ENCODE results near the gene N4BP2L1.

Gene N4BP2L1

DNA sequence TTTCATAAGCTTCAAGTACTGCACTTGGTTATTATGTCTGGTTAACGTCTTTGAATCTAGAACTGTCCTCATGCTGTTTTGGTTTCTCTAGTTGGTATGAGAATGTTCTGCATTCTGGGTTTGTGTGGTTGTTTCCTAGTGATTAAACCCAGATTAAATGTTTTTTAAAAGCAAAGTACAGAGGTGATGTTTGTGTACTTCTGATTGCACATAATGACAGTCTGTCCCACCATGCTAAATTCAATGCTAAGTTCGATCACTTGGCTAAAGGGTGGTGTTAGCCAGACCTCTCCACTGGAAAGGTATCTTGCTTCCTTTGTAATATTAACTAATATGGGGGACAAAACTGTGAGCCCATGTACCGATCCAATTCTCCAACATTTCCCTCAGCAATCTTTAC, 14.6 kb downstream of the N4BP2L1 start:
- Mint-ChIP-seq H3K27ac (no peak overlapping the region), H3K36me3 (ENCODE audit: low read depth) (peaks cover 7% of the 10 kb centered on the region), H3K4me1 (peaks cover 20% of the 10 kb centered on the region), H3K9me3 (peaks cover 11% of the 10 kb centered on the region), H3K27me3 (ENCODE audit: low read depth) (peaks cover 4% of the 10 kb centered on the region), H3K4me3 (no peak overlapping the region)
- TF ChIP-seq, protein P1, sequence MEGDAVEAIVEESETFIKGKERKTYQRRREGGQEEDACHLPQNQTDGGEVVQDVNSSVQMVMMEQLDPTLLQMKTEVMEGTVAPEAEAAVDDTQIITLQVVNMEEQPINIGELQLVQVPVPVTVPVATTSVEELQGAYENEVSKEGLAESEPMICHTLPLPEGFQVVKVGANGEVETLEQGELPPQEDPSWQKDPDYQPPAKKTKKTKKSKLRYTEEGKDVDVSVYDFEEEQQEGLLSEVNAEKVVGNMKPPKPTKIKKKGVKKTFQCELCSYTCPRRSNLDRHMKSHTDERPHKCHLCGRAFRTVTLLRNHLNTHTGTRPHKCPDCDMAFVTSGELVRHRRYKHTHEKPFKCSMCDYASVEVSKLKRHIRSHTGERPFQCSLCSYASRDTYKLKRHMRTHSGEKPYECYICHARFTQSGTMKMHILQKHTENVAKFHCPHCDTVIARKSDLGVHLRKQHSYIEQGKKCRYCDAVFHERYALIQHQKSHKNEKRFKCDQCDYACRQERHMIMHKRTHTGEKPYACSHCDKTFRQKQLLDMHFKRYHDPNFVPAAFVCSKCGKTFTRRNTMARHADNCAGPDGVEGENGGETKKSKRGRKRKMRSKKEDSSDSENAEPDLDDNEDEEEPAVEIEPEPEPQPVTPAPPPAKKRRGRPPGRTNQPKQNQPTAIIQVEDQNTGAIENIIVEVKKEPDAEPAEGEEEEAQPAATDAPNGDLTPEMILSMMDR (IDR thresholded peaks at IDR 0.05; ENCODE audit: unreplicated experiment in 3 of 3), result no peak

- Mint-ChIP-seq H3K4me1 (peaks cover 20% of the 10 kb centered on the region), H3K4me3 (peak overlapping the region; percentile 64 to 78 (median 69)), H3K27ac (peak overlapping the region in 1 of 3 experiments; percentile 63), H3K27me3 (ENCODE audit: low read depth) (peaks cover 4% of the 10 kb centered on the region), H3K9me3 (no peaks in the 10 kb centered on the region), H3K36me3 (ENCODE audit: low read depth) (peaks cover 5% of the 10 kb centered on the region)
- TF ChIP-seq, protein P1 (IDR thresholded peaks at IDR 0.05; ENCODE audit: unreplicated experiment in 3 of 3), result no peak
Measured at GRCh38 chr13:32409561-32410421, 18.1 kb downstream of the N4BP2L1 start.

DNA sequence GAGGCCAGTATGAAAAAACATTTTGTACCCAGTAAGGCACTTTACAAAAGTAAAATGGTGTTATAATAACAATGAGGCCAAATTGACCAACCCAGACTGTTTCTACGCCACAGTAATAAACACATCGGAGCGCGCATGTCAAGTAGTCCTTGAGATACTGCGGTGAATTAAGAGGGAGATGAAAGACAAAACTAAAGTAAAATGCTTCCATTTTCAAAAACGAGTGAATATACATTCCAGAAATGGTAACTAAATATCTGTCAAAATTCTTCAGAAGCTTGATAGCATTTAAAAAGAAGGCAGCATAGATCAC, 19.0 kb downstream of the N4BP2L1 start:
- Mint-ChIP-seq H3K4me1 (peaks cover 20% of the 10 kb centered on the region), H3K36me3 (ENCODE audit: low read depth) (peaks cover 5% of the 10 kb centered on the region), H3K27me3 (ENCODE audit: low read depth) (peaks cover 4% of the 10 kb centered on the region), H3K4me3 (no peak overlapping the region), H3K9me3 (no peaks in the 10 kb centered on the region), H3K27ac (no peak overlapping the region)
- TF ChIP-seq, protein P1 (IDR thresholded peaks at IDR 0.05; ENCODE audit: unreplicated experiment in 3 of 3), result no peak

DNA sequence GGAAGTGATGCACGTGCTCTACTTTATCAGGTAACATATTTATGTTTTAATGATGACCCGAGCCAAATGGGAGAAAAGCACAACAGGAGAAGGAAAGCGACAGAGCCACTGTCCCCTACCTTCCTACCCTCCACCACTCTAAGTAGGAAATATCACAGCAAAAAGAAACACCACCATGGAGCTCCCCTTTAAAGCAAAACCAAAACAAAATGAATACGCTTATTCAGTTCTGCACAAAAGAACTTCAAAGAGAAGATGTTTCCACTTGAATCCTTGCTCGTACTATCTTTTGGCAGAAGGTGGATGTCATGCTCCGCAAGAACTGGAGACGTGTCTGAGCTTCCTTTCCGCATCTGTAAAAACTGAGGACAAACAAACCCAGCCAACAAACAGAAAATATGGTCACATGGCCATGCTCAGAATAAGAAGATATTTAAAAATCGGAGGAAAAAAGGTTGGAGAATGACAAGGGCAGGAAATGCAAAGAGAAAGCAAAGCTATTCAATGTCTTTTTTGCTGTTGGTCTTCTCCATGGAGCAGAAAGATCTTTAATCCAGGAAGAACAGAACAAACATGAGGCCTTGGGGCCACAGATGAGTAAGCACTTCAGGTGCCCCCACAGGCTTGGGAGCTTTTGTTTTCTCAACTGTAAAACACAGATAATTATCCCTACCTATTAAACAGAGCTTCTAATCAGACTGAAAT, 19.5 kb downstream of the N4BP2L1 start:
- H3K36me3 Mint-ChIP-seq (ENCODE audit: low read depth), result peaks cover 5% of the 10 kb centered on the region
- peak overlapping the region in 1 of 3 experiments; percentile 45 for H3K4me3 Mint-ChIP-seq
- peak overlapping the region in 1 of 3 experiments; percentile 54 for H3K27ac Mint-ChIP-seq
- H3K9me3 Mint-ChIP-seq, result no peaks in the 10 kb centered on the region
- H3K27me3 Mint-ChIP-seq (ENCODE audit: low read depth), result peaks cover 4% of the 10 kb centered on the region
- H3K4me1 Mint-ChIP-seq, result peaks cover 20% of the 10 kb centered on the region
- TF ChIP-seq, protein P1 (IDR thresholded peaks at IDR 0.05; ENCODE audit: unreplicated experiment in 3 of 3), result no peak

DNA sequence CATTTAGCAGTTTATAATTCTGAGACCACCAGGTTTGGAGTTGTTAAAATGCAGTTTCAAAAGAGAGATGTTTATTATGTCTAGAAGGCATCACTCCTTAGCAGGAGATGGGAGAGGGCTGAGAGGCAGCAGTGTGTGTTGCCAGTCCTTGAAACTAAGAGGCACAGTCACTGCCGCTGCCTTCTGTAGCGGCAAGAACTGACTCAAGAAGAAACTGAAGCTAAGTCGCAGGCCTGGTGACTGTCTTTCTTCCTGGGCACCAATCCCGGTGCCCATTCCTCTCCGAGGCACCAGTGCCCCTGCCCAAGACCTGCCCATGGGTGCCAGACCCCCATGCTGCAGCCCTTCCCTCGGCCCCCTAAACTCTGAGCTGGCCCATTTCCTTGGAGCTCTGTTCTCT, 20.1 kb downstream of the N4BP2L1 start:
- Mint-ChIP-seq H3K36me3 (ENCODE audit: low read depth) (peaks cover 5% of the 10 kb centered on the region), H3K9me3 (no peaks in the 10 kb centered on the region), H3K4me3 (no peak overlapping the region), H3K4me1 (peaks cover 20% of the 10 kb centered on the region), H3K27ac (no peak overlapping the region), H3K27me3 (ENCODE audit: low read depth) (peaks cover 4% of the 10 kb centered on the region)
- TF ChIP-seq, protein P1 (IDR thresholded peaks at IDR 0.05; ENCODE audit: unreplicated experiment in 3 of 3), result no peak

Data from nephron (organoid).